Measurements from ENCODE around the gene FRYL.

- no peak for TF ChIP-seq CTCF (IDR thresholded peaks at IDR 0.05)
- no peak for TF ChIP-seq POLR2A (IDR thresholded peaks at IDR 0.05)
Measured at GRCh38 chr4:48699475-48699874, 80.6 kb downstream of the FRYL start.

All from lower leg skin (tissue), 3 donors.